Mucosa of rectum (tissue), 2 donors: Measurements from ENCODE around the gene ELL3.
"Not testable (repeated sequence)": the region's sequence is repeated elsewhere in the genome, so short reads cannot be mapped to it uniquely, and the experiment has no call there.

Experiments
- H3K27ac ChIP-seq, 2 donors: one replicate each; pipeline ENCODE4 v1.7.0; 2013; ENCODE audit warnings: inconsistent platforms in 2 of 2, low read depth in 2 of 2, low read length in 2 of 2
- H3K27me3 ChIP-seq, 2 donors: one replicate each; pipeline ENCODE4 v1.7.0; 2013; ENCODE audit warnings: low read length in 2 of 2; ENCODE audit not compliant: control insufficient read depth in 2 of 2, insufficient read depth in 2 of 2
- H3K36me3 ChIP-seq, 2 donors: one replicate each; pipeline ENCODE4 v1.7.0; 2013; ENCODE audit warnings: low read length in 2 of 2; ENCODE audit not compliant: control insufficient read depth in 2 of 2, insufficient read depth in 2 of 2
- H3K4me1 ChIP-seq, 2 donors: one replicate each; pipeline ENCODE4 v1.7.0; 2013; ENCODE audit warnings: low read length in 2 of 2, mild to moderate bottlenecking in 1 of 2; ENCODE audit not compliant: control insufficient read depth in 2 of 2, insufficient read depth in 2 of 2
- H3K4me3 ChIP-seq, 2 donors: one replicate each; pipeline ENCODE4 v1.7.0; 2013; ENCODE audit warnings: low read length in 2 of 2
- H3K9ac ChIP-seq, 2 donors: one replicate each; pipeline ENCODE4 v1.7.0; 2013; ENCODE audit warnings: low read length in 2 of 2, low read depth in 1 of 2, mild to moderate bottlenecking in 1 of 2
- H3K9me3 ChIP-seq, 2 donors: one replicate each; pipeline ENCODE4 v1.7.0; 2013; ENCODE audit warnings: low read length in 2 of 2; ENCODE audit not compliant: control insufficient read depth in 2 of 2
- donor health status: healthy.
- donor health status: Normal muscosa, but diverticular disease.

ELL3 gene

DNA sequence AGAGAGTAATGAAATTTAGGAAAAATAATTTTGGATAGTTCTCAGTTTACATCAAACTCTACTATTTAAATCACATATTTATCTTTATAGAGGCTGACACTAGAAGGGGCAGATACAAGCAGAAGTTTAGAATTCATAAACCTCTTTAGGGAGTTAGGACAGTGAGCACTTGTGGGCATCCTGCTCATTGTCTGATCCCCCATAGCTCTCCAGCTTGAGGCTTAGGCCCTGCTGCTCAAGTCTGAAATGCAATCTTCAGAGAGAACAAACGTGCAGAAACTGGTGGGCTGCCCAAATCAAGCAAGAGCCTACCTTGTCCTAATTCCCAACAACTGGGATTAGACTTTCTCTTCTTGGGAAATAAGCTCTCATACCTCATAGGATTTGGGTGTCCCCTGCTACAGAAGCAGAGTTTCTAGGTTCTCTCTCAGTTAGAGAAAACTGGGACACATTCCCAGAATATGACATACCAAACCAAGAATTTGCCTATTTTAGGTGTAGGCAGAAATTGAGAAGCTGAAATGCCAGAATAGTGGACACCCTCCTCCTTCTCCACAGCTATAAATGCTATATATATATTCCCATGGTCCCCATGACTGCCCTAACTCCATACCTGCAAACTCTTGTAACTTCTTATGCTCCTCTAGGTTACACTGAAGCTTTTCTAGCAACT, 48.6 kb downstream of the ELL3 start:
- H3K4me3 ChIP-seq, H3K9me3 ChIP-seq, H3K27me3 ChIP-seq, H3K9ac ChIP-seq, H3K4me1 ChIP-seq, H3K36me3 ChIP-seq, H3K27ac ChIP-seq: not testable (repeated sequence)

DNA sequence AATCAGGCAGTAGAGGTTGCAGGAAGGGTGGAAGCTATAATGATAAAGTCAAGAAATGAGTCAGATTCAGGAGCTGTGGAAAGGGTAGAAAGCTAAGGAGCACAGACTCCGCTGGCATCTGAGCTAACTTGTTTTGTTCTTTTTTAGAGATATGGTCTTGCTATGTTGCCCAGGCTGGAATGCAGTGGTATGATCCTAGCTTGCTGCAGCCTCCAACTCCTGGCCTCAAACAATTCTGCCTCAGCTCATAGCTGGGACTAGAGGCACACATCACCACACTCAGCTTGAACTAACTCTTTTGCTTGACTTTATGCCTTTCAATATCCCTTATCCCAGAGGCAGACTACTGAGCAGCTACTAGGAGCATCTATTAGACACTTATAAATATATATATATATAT, 50.5 kb downstream of the ELL3 start:
- not testable (repeated sequence) for H3K9me3 ChIP-seq, H3K27ac ChIP-seq, H3K9ac ChIP-seq, H3K36me3 ChIP-seq, H3K4me1 ChIP-seq, H3K27me3 ChIP-seq, H3K4me3 ChIP-seq

DNA sequence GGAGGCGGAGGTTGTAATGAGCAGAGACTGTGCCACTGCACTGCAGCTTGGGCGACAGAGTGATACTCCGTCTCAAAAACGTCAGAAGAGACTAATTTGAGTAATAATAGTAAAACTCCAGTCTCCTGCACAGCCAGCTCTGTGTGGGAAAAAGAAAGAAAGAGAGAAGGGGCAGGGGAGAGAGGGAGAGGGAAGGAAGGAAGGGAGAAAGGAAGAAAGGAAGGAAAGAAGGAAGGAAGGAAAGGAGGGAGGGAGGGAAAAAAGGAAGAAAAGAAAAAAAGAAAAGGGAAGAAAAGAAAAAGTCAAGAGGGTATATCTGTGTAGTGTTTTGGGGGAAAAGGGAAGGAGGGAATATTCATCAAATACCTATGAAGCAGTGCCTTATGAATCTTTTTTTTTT, 53.6 kb downstream of the ELL3 start:
- H3K4me3 ChIP-seq, result no peak overlapping the region
- H3K9me3 ChIP-seq, result no peaks in the 10 kb centered on the region
- H3K27ac ChIP-seq, result no peak overlapping the region
- H3K36me3 ChIP-seq, result no peaks in the 10 kb centered on the region
- no peak overlapping the region for H3K9ac ChIP-seq
- H3K4me1 ChIP-seq, result no peaks in the 10 kb centered on the region
- H3K27me3 ChIP-seq, result no peaks in the 10 kb centered on the region
